ENCODE measurements around the gene HRH3. TPM values are rescaled to one million over a fixed set of nuclear protein-coding genes. Genes with fewer than 3 reads are reported as not detected.

Gene HRH3
- total RNA-seq, 1 donor from 2014 or later: not detected

GRCh38 chr20:62239278-62239879 is 19.3 kb upstream of the HRH3 start:
- peaks cover 3% of the 10 kb centered on the region for H3K27me3 ChIP-seq (ENCODE audit: control insufficient read depth, insufficient read depth, low read length)
- DNase-seq (ENCODE audit: low read depth): no peak
- H3K36me3 ChIP-seq (ENCODE audit: control insufficient read depth, insufficient read depth, low read length): no peaks in the 10 kb centered on the region
- H3K4me3 ChIP-seq (ENCODE audit: low read depth, low read length): peak overlapping the region; percentile 86
- no peak for TF ChIP-seq CTCF (IDR thresholded peaks at IDR 0.05; ENCODE audit: insufficient read depth, low read length, poor library complexity, severe bottlenecking)

GRCh38 chr20:62238569-62239277 is 18.6 kb upstream of the HRH3 start:
- TF ChIP-seq CTCF (IDR thresholded peaks at IDR 0.05; ENCODE audit: insufficient read depth, low read length, poor library complexity, severe bottlenecking): no peak
- no peaks in the 10 kb centered on the region for H3K36me3 ChIP-seq (ENCODE audit: control insufficient read depth, insufficient read depth, low read length)
- no peak for DNase-seq (ENCODE audit: low read depth)
- peaks cover 3% of the 10 kb centered on the region for H3K27me3 ChIP-seq (ENCODE audit: control insufficient read depth, insufficient read depth, low read length)
- H3K4me3 ChIP-seq (ENCODE audit: low read depth, low read length): peak overlapping the region; percentile 86

GRCh38 chr20:62237801-62238568 is 17.9 kb upstream of the HRH3 start, which contains the start of gene OSBPL2:
OSBPL2 (plus strand) TSS chr20:62238521; CDS start chr20:62256185, 17,664 bp downstream.
- Histone ChIP-seq H3K36me3 (ENCODE audit: control insufficient read depth, insufficient read depth, low read length) (no peaks in the 10 kb centered on the region), H3K4me3 (ENCODE audit: low read depth, low read length) (peak within 1 kb of the TSS; percentile 86), H3K27me3 (ENCODE audit: control insufficient read depth, insufficient read depth, low read length) (peaks cover 3% of the 10 kb centered on the region)
- peak; percentile 80 for DNase-seq (ENCODE audit: low read depth)
- TF ChIP-seq CTCF (IDR thresholded peaks at IDR 0.05; ENCODE audit: insufficient read depth, low read length, poor library complexity, severe bottlenecking): no peak

- no peak overlapping the region for H3K4me3 ChIP-seq (ENCODE audit: low read depth, low read length)
- no peaks in the 10 kb centered on the region for H3K36me3 ChIP-seq (ENCODE audit: control insufficient read depth, insufficient read depth, low read length)
- no peak for DNase-seq (ENCODE audit: low read depth)
- TF ChIP-seq CTCF (IDR thresholded peaks at IDR 0.05; ENCODE audit: insufficient read depth, low read length, poor library complexity, severe bottlenecking): no peak
- H3K27me3 ChIP-seq (ENCODE audit: control insufficient read depth, insufficient read depth, low read length): peaks cover 4% of the 10 kb centered on the region
Observed at GRCh38 chr20:62237514-62237800, 17.4 kb upstream of the HRH3 start.

GRCh38 chr20:62236766-62237513 is 16.9 kb upstream of the HRH3 start:
- Histone ChIP-seq H3K27me3 (ENCODE audit: control insufficient read depth, insufficient read depth, low read length) (peaks cover 6% of the 10 kb centered on the region), H3K4me3 (ENCODE audit: low read depth, low read length) (no peak overlapping the region), H3K36me3 (ENCODE audit: control insufficient read depth, insufficient read depth, low read length) (no peaks in the 10 kb centered on the region)
- no peak for DNase-seq (ENCODE audit: low read depth)
- no peak for TF ChIP-seq CTCF (IDR thresholded peaks at IDR 0.05; ENCODE audit: insufficient read depth, low read length, poor library complexity, severe bottlenecking)

All from kidney epithelial cell (primary cell).